Right hindlimb (tissue), 1 donor: ENCODE data around the gene IZUMO4.
"Not testable (repeated sequence)": the region's sequence is repeated elsewhere in the genome, so short reads cannot be mapped to it uniquely, and the experiment has no call there.

Source experiments
- DNase-seq: peaks from one replicate; pipeline ENCODE4 v3.0.0-alpha.2; 2018

Gene IZUMO4

DNA sequence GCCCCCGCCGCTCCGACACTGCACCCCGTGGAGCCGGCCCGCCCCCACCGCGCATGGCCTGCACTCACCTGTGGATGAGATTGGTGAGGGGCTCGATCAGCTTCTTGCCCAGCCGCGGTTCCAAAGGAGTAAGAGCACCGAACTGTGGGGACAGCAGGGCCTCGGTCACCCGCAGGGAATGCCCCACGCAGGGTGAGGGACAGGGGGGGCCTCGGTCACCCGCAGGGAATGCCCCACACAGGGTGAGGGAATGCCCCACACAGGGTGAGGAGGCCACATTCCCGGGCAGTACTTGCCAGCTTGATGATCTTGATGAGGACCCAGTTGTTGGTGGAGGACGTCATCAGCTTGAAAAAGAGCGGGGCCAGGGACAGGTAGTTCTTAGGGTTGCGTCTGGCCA, 32.3 kb downstream of the IZUMO4 start:
- no peak for DNase-seq

DNA sequence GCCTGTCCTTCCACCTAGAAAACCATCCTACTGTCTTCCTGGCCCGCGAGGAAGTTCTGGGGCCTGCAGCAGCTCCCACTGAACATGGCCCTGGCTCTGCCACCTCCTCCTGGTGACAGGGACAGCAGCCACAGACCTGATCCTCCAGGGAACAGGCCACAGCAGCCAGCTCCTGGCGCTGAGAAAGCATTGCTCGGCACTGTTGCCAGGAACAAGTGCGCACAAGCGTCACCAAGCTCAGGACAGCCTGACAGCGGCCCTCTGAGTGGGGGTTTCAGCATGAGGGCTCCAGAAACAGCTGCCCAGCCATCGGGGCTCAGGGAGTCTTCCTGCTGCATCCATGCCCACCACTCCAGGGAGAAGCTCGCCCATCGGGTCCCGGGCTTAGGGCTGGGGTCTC, 32.8 kb downstream of the IZUMO4 start:
- no peak for DNase-seq

DNA sequence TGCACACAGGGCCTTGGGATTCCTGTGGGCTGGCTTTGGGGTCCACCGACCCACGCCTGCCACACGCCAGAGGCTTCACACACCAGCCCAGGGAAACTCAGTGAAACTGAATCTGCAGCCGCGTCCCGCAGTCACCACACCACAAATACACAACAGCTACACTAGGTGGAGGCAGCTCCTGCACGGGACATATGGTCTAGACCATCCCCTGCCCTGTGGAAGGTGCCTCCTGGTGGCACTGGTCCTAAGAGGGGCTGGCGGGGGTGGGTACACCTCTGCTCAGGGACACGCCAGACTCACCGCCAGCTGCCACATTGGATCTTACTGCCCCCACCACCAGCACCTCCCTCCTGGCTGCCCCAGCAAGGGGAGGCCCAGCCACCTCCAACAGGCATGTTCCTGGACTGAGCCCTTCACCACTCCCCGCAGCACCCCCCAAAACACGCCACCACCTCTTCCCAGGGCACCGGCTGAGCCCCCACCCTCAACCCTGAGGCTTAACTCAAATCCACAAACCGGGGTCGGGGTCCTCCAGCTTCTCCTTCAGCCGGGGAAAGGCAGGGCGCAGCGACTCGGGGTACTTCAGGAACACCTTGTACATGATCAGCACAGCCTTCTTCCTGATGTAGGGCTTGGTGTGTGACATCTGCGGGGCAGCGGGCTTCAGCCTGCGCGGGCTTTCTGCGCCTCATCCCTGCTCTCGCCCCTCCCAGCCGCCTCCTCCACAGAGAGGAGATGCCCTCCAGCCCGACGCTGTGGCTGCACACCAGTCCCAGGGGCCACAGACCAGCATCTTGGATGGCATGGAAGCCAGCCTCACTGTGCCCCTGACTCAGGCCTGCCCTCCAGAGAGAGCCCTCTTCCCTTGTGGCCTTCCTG, 33.4 kb downstream of the IZUMO4 start:
- DNase-seq = peak; percentile 14

- not testable (repeated sequence) for DNase-seq
These were observed 34.6 kb downstream of the IZUMO4 start for GRCh38 chr19:2131012-2131975.

- DNase-seq = no peak
These were observed 35.5 kb downstream of the IZUMO4 start for GRCh38 chr19:2132191-2132590.

- DNase-seq = peak; percentile 18
These were observed 36.2 kb downstream of the IZUMO4 start for GRCh38 chr19:2132731-2133490.

GRCh38 chr19:2135474-2136402, 39.0 kb downstream of the IZUMO4 start:
- no peak for DNase-seq

DNA sequence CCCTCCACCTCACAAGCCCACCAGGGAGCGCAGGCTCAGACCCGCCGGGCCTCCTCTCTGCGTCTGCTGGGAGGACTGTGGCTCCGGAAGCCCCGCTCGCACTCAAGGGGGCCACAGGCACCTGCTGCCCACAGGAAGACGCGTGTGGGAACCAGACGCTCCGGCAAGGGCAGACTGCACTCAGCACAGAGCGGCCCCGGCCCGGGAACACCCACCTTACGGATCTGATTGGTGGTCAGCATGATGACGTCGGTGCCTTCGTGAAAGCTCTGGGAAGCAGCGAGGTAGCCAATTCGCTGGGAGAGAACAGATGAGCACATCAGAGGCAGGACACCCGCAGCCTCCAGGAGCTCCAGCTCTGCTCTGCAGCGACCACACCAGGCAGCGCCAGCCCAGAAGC, 40.1 kb downstream of the IZUMO4 start:
- no peak for DNase-seq

- no peak for DNase-seq
These were observed 41.5 kb downstream of the IZUMO4 start for GRCh38 chr19:2138061-2138728.

GRCh38 chr19:2139385-2140137, 42.8 kb downstream of the IZUMO4 start:
- no peak for DNase-seq

GRCh38 chr19:2140138-2140569, 43.4 kb downstream of the IZUMO4 start:
- DNase-seq = no peak

DNA sequence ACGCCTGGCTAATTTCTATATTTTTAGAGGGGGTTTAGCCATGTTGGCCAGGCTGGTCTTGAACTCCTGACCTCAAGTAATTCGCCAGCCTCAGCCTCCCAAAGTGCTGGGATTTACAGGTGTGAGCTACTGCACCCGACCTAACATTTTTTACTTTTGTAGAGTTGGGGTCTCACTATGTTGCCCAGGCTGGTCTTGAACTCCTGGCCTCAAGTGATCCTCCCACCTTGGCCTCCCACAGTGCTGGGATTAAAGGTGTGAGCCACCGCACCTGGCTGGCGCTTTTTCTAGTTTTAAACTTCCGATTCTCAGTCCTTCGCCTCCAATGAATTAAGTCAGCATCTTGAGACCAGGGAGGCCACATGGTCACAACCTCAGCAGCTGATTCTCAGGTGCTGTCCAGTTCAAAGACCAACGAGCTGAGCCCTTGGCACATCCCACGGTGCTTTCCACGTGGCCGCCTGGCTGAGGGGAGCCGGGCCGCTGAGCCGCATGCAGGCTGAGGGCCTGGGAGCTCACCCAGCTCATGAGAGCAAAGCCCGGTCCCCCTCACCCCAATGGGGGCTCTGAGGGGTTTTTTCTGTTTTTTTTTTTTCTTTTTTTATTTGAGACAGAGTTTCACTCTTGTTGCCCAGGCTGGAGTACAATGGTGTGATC, 45.6 kb downstream of the IZUMO4 start:
- no peak for DNase-seq

DNA sequence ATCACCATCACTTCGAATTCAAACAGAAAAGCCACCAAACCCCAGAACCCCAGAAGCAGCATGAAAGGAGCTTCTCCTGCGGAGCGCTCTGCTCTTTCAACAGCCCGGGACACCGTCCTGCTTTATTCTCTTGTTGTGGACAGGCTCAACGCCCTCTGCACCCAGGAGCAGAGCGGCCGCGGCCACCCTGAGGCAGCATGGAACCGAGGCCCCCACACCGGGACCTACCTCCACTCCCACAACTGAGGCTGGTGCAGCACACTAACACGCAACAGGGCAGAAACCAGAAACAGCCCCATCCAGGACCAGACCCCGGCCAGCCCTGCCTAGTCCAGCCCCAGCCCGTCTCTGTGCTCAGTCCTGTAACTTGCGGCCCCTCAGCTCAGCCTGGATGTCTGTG, 47.5 kb downstream of the IZUMO4 start:
- no peak for DNase-seq

DNA sequence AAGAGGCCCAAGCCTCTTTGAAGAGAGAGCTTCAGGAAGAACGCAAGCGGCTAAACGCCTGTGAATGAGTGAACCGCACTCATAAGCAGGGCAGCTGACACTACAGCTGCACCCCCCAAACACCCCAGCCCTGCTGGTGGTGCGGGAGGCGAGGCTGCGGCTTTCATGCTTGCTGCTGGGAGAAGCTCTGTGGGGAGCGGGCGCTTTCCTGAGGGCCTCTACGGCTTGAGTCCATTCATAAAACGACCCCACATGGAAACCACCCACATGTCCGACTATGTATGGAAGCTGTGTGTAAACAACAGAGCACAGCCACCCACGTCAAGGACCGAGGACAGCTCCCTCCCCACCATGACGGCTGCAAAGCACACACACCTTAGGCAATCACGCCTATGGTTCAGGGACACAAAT, 49.1 kb downstream of the IZUMO4 start:
- DNase-seq = no peak

- no peak for DNase-seq
These were observed 51.9 kb downstream of the IZUMO4 start for GRCh38 chr19:2148482-2149135.
